HK-2 (cell line): Measurements from ENCODE around the gene NCAN.

Experiments
- DNase-seq: peaks from one replicate; pipeline ENCODE4 v3.0.0-alpha.2; 2018; ENCODE audit not compliant: unreplicated experiment

NCAN gene

GRCh38 chr19:19285686-19286085 is 73.9 kb downstream of the NCAN start:
- no peak for DNase-seq

GRCh38 chr19:19292607-19293006 is 80.8 kb downstream of the NCAN start:
- DNase-seq = no peak

- DNase-seq = no peak
Observed at GRCh38 chr19:19294914-19295313, 83.2 kb downstream of the NCAN start.

- no peak for DNase-seq
Observed at GRCh38 chr19:19296953-19297689, 85.4 kb downstream of the NCAN start.

- DNase-seq = no peak
Observed at GRCh38 chr19:19297759-19298158, 86.0 kb downstream of the NCAN start.

GRCh38 chr19:19300613-19301012 is 88.9 kb downstream of the NCAN start:
- DNase-seq = no peak
